Endothelial cell of hepatic sinusoid (primary cell): ENCODE data around the gene UBE2G1.

Source experiments
- in situ Hi-C: cut with HindIII; loops from 2 replicates; pipeline ENCODE4 v1.10.0; 2017; ENCODE audit warnings: low sequenced_read_pairs

UBE2G1 gene

DNA sequence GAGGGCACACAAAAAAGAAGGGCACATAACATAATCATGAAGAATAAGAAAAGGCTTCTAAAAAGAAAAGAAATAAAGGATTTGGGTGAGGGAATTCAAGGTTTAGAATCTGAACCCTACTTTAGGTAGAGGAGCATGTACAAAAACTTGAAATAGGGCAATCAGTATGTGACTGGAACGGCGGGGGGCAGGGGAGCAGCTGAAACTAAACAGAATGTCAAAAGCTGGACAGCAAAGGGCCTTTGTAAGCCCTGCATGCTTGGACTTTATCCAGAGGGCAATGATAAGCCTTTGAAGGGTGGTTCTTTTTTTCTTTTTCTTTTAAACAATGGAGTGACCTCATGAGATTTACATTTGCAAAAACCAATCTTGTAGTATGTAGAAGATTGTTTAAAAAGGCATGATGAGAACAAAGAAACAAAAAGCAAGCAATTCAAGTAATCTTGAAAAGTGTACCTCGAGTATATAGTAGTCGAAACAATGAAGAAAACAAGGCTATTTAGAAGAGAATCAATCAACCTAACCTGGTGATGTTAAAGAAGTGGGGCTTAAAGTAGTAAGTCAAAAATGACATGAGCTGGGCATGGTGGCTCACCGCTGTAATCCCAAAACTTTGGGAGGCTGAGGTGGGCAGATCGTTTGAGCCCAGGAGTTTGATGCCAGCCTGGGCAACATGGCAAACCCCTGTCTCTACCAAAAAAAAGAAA is 56.0 kb downstream of the UBE2G1 start:
- in situ Hi-C loops: no loop called here

DNA sequence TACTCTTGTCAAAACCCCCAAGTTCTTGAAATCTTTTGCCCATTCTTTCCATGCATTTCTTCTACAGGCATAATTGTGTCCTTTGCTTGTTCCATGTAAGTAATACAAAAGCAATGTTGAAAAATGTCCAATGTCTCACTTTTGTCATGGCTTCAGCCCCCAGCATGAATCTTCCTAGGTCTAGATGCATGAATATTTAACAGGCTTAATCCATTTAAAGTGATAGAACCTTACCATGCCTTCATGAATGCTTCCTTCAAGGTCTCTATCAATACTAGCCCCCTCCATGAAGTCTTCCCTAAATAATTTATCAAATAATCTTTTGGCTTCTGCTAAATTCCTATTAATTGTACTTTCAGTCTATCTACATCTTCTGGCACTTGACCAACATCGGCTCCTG is 56.6 kb downstream of the UBE2G1 start:
- in situ Hi-C loops: no loop called here

DNA sequence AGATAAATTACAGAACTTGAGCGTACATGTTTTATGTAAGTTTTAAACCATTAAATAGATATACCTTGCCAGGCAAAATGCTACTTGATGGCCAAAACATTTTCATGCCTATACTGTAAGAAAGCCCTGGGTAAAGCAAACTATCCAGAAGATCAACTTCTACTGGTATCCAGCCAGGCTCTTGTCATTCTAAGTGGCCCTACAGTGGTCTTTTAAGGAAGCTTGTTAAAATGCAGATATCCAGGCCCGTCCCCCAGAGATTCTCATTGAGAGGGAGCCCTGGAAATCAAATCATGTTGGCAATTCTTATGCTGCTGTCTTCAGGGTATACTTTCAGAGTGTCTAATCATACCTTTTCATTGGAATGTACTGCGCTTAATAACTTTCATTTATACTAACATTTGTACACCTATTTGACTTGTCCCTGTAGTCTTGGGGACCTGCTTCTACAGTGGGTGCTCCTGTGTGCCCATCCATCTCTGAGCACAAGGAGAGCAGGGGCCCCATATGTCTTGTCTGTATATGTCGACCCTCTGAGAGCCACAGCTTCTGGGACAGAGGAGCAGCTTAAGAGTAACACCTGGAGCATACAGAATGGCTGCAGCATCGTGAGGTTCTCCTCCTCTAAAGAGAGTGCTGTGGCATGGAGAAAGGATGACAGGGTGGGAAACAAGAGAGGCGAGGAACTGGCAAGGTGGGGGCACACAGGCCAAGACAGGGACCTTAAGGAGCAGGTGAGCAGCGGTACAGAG is 59.1 kb downstream of the UBE2G1 start:
- in situ Hi-C loops: no loop called here

DNA sequence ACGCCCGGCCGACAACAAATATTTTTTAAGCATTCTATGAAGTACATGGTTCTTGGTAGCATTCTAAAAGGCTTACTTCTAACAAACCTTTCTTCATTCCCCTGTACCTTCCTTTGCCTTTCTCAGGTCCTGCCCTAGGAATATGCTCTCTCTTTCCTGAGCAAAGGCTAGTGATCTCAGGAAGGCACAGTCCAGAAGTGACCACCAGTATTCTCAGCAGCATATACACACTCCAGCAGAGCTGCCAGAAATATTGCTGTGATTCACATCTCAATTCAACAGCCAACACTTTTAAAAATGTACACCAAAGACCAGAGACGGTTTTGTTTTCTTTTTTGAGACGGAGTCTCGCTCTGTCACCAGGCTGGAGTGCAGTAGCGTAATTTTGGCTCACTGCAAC is 61.3 kb downstream of the UBE2G1 start:
- in situ Hi-C loops: no loop called here

DNA sequence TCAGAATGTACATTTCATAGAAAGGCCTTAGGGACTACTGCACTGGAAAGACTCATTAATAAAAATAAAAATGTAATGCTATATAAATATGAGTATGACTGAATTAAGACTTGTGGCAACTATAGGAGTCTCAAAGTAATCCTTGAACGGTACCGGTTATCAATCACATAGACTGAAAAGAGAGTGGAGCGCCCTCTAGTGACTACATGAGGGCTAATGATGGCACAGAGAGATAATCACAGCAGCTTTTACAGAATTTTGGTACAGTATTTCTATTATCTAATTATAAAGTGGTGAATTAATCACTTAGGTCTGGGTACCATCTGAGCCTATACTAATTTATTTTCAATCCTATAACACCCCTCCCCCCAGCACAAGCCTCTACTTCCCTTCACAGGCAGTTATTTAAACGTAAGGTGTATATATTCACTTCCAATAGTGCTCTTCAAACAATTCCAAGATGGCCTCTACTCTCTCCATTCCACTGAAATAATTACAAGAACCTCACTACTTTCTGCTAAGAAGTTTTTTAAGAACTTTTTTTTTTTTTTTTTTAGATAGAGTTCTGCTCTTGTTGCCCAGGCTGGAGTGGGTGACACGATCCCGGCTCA is 62.0 kb downstream of the UBE2G1 start:
- in situ Hi-C loops: no loop called here

DNA sequence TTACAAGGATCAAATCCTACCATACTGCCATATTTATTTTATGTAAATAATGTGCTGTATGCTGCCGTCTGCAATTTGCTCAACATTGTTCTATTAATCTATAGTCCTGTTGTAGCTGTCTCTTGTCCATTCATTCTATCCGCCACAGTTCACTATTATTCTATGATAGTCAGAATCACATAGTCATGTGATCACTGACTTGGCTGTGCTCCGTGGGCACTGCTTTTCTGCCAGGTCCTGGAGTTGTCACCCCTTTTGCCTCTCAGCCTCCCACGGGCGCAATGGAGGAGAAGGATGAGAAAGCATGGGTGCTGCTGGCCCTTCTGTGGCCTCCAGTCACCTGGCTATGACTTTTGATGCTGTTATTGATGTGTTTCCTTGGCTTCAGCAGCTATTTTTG is 65.4 kb downstream of the UBE2G1 start:
- in situ Hi-C loops: no loop called here

DNA sequence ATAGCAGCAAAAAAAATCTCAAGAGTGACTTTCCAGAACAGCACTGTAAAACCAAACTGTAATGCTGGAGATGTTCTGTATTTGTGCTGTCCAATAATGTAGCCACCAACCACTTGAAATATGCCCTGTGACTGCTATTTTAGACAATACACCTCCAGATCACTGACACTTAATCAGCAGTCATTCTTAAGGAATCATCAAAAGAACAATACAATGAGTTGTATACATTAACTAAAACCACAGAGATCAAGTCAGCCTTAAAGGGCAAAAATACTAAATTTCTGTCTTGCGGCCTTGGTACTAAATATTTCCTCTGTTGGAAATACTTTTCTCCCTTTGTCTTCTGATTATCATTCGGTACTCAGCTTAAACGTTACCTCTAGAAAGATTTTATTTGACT is 69.1 kb downstream of the UBE2G1 start:
- in situ Hi-C loops: no loop called here

DNA sequence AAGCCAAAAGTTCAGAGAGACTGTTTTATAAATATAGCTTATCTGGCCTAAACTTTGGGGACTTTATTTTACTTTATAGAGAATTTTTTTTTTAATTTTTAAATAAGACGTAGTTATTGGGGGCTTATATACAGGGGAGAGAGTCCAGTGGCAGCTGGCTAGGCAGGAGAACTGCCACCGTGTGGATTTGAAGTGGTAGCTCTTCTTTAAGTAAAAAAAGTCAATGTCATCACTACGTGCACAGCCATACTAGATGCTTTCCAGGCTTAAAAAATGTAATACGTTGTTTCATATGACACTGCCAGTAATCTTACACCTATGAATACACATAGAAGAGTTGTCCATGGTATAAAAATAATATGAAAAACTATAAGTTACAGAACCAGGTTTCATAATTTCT is 70.8 kb downstream of the UBE2G1 start:
- in situ Hi-C loops: no loop called here

DNA sequence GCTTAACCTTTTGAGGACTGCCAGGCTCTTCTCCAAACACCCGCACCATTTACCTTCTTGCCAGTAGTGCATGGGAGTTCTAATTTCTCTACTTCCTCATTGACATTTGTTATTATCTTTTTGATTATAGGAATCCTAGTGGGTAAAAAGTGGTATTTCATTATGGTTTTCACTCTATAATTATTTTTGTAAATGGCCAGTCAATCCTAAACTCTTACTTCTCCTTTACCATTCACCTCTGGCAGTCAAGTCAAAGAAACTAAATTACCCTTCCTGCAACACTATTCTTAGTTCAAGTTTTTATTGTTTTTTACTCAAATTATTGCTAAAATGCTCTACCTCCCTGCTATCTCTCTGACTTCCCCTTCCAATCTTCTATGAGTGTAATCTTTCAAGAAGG is 72.9 kb downstream of the UBE2G1 start:
- in situ Hi-C loops: no loop called here

DNA sequence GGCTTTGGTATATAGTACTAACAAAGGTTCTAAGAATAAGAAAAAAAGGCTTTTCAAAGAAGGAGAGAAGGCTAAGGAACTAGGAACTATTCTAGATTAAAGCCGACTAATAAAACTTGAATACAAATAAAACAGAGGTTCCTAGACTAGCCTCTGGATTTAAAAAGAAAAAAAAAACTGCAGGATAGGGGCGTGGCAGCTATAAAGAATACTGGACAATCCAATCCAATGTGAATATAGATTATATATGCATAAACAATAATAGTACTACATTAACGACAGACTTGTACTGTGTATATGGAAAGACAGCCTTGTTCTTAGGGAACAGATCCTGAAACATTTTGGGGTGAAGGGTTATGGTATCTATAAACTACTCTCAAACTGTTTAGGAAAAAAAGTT is 78.8 kb downstream of the UBE2G1 start:
- in situ Hi-C loops: no loop called here

DNA sequence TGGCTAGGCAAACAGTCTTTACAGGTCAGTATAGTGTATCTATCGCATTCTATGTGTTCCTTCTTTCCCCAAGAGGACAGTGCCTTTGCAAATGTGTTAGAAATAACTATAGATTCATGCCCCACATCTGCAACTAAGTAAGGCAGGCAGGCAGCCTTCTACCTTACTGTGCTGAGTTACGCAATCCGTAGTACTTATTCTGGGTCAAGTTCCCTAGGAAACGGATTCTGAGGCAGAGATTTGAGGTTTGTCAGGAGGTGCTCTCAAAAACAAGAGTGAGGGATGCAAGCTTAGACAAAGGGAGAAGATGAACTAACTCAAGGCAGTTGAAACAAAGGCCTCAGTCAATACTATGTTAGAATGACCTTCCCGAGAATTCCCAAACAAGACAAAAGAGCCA is 90.0 kb downstream of the UBE2G1 start:
- in situ Hi-C loops: no loop called here

DNA sequence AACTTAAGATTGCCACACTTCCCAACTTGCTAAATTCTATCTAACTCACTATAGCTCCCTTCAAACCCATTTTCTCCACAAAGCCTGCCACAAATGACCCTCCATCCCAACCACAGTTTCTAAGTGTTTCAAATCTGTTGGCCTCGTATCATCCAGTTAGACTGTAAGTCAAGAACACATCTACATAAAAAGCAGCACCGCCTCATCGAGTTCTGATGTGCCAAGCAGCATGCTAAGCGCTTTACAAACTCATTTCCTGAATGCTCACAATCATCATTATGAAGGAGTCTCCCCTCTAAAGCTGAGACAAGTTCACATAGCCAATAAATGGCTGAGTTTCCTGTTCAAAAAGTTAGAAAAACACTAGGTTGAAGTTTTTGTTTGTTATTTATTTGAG is 93.5 kb downstream of the UBE2G1 start:
- in situ Hi-C loops: no loop called here

DNA sequence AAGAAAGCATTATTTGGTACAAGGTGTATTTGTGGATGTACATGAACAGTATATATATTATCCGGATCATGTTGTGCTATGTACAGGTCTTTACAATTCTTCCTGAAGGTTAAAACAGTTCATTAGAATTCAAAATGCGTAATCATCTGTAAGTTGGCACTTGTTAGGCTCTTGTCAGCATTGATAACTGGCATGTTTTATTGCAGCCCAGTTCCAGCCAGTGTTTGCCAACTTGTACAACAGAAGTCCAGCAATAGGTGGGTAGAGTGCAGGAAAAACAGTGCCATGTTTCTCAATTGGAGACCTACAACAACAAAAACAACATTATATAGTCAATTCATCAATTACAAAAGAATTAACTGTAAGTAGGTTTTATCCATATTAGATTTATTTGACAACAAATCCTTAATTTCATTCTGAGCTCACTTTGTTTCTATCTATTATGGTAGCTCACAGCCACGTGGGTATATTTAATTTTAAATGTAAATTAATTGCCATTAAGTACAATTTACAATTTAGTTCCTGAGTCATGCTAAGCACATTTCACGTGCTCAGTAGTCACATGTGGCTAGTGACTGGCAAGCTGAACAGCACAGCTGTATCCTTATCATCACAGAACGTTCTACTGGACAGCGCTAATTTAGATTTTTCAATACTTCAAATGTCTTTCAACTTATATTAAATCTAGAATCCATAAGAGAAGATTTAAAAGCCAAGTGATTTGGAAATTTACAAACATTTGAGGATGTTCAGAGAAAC is 94.1 kb downstream of the UBE2G1 start:
- in situ Hi-C loops: no loop called here

DNA sequence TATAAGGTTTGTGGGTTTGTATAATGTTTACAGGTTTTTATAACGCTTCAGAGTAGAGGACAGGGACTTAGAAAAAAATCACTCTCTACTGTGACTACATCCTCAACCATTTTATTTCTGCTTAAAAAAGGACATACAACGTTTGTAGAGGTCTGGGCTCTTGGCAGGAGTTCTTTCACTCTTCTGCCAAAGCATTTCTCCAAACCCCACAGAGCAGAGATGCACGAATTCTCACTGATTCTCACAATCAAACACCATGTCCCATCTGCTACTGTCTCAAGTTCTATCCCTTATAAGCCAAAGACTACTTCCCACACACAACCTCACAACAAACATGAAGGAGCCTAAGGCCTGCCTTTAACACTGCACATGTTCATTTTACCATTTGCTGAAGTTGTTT is 95.7 kb downstream of the UBE2G1 start:
- in situ Hi-C loops: no loop called here

DNA sequence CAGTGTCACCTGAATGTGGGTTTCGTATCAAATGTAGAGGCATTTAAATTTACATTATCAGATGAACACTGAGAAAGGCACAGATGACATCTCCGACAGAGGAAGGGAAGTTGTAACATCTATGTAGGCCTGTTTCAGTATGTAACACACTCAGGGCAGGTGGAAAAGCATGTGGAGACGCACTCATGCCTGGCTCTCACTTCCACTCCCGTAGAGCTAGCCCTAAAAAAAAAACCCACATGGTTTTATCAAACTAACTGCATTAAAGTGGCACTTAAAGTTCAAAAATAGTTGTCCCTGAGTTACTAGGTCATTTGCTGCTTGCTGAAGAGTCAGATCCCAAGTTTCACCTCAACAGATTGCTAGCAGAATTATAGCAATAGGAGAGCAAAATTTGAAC is 96.6 kb downstream of the UBE2G1 start:
- in situ Hi-C loops: no loop called here

DNA sequence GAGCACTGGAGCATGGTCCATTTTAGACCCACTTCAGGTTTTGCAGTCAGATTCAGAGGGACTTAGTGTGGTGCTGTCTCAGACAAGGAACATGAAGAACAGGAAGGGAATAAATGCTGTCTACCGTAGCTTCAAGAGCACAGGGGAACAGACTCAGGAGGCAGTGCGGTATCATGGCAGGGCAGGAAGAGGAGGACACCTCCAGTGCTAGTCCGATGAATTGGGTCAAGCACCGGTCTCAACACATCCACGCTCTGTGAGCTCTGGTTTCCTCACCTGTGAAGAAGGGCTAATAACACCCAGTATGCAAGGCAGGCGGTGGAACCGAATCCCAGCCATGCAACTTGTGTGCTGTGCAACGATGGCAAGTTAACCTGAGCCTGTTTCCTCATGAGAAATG is 99.1 kb downstream of the UBE2G1 start:
- in situ Hi-C loops: no loop called here

DNA sequence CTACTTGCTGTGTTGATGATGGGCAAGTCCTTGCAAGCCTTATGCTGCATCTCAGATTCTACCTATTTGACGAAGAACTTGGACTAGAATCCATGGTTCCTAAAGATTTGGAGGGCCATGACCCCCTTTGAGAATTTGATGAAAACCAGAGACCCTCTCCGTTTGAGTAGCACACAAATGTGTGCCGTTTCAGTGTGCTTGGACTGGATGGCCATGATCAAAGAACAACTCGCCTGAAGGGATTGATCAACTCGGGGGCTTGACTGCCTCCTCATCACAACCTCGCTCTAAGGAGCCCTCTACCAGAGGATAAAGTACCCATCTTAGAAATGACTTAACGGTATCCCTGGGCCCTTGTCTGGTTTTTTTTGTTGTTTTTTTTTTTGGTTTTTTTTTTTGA is 99.9 kb downstream of the UBE2G1 start:
- in situ Hi-C loops: no loop called here

DNA sequence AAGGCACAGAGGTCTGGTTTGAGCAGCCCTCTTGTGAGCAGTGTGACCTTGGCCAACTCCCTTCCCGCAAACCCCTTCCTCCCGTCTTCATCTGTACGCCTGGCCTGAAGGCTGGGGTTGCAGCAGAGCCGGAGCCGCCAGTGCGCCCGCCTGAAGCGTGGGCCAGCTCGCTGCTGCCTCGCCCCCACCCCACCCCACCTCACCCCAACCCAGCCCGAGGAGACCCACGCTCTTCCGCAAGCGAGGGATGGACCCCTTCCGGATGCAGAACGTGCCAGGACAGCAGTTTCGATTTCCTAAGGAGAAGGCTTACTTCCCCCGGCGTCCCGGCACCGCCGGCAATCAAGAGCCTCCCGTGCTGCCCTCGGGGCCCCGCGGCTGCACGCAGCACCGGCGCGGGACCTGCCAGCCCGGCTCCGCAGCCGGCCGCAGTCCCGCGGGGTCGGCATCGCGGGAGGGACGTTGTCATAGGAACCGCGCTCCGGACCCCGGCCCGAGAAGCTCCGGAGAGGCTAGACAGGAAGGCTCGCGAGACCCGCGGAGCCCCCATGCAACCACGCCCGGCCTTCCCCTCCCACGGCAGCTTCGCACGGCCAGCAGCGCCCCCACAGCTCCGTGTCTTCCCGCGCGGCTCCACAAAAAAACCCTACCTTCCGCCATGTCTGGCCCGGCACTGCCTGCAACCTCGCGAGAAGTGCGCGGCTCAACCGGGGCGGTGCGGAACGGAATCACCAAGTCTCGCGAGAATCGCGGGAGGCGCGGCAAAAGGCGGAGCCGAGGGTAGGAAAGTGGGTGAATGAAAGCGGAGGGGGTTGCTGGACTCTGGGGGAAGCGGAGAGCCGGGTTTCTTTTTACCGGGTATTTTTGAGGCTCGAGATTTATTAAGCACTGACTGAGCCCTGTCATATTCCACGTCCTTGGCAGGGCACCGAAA is 102.9 kb downstream of the UBE2G1 start, which contains the start of gene ANKFY1:
Gene ANKFY1 (minus strand): TSS at position 698 of the 934 bp plus-strand sequence. CDS start 38 bp downstream, at position 660.
- in situ Hi-C loops: loop anchor here (5.0 kb wide), 2 partner anchors 36 to 139 kb away; no protein-coding TSS in a partner anchor

DNA sequence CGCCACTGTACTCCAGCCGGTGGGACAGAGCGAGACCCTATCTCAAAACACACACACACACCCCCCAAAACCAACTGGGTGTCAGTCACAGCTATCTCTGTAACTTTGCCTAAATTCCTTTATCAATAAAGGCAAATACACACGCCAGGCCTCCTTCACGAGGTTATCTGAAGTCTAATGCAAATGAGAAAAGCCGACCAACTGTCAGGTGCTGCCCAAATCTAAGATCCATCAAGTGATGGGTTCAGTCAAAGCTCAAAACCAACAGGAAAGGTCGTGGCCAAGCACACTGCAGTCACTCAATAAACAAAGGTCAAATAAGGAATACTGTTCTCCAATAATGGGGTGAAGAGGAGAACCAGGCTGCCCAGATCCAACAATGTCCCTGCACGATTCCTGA is 103.8 kb downstream of the UBE2G1 start:
- in situ Hi-C loops: loop anchor here (5.0 kb wide), 2 partner anchors 35 to 140 kb away; no protein-coding TSS in a partner anchor

DNA sequence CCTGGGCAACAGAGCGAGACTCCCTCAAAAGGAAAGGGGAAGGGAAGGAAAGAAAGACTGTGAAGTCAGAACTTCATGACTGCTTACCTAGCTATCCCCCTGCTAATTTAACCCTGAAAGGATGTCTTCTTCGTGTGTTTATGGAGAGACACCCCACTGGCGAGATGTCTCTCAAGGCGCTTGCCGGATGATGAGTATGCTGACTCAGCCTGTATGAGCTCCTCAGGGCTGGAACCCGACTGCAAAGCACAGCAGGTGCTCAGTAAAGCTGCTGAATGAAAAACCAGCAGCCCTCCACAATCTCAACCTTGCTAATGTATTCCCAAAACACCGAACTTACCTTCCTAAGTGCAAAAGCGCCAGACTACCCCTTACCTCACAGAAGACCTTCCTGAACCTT is 105.0 kb downstream of the UBE2G1 start:
- in situ Hi-C loops: loop anchor here (5.0 kb wide), 2 partner anchors 34 to 141 kb away; no protein-coding TSS in a partner anchor
